Stomach (tissue), 9 donors: Measurements from ENCODE around the gene WDR5. TPM values are rescaled to one million over a fixed set of nuclear protein-coding genes. Genes with fewer than 3 reads are reported as not detected.

Experiments used
- DNase-seq, 2 donors: peaks; one replicate each; pipeline versions ENCODE4 v3.0.0 to v3.0.0-alpha.2; 2013 to 2019
- H3K27ac ChIP-seq, 5 donors: fragments of 200-600 bp in 4 of 5; sonication (generic) in 4 of 5; one replicate each; pipeline ENCODE4 v1.5.1; 2013 to 2019; ENCODE audit warnings: mild to moderate bottlenecking in 1 of 5, moderate library complexity in 1 of 5
- H3K27me3 ChIP-seq, 3 donors: fragments of 200-600 bp; sonication (generic); one replicate each; pipeline ENCODE4 v1.5.1; 2017 to 2019; ENCODE audit warnings: mixed run types in 1 of 3
- H3K36me3 ChIP-seq, 4 donors: fragments of 200-600 bp; sonication (generic); 1 replicate in 3 of 4; 2 replicates in 1 of 4; pipeline ENCODE4 v1.5.1; 2016 to 2019
- H3K4me1 ChIP-seq, 4 donors: fragments of 200-600 bp; sonication (generic); one replicate each; pipeline ENCODE4 v1.5.1; 2016 to 2019
- H3K4me3 ChIP-seq, 4 donors: fragments of 200-600 bp; sonication (generic) in 3 of 4; one replicate each; pipeline ENCODE4 v1.5.1; 2016 to 2019; ENCODE audit warnings: mild to moderate bottlenecking in 1 of 4
- H3K9me3 ChIP-seq, 4 donors: fragments of 200-600 bp; sonication (generic); one replicate each; pipeline ENCODE4 v1.5.1; 2016 to 2019
- EP300 ChIP-seq: sonication (generic); formaldehyde crosslinking; IDR thresholded peaks from one replicate; pipeline ENCODE4 v1.6.1; 2017; ENCODE audit warnings: antibody characterized with exemption
- POLR2A ChIP-seq, 4 donors: fragments of 450-650 bp; IDR thresholded peaks; one replicate each; pipeline ENCODE4 v1.6.1; 2016; ENCODE audit warnings: antibody characterized with exemption in 4 of 4, control low read depth in 2 of 4, mild to moderate bottlenecking in 1 of 4, moderate library complexity in 1 of 4
- POLR2AphosphoS5 ChIP-seq, 3 donors: sonication (generic); formaldehyde crosslinking; IDR thresholded peaks; one replicate each; pipeline ENCODE4 v1.6.1; 2016; ENCODE audit warnings: antibody characterized with exemption in 3 of 3
- WGBS, 5 donors: extraction: QIAGEN DNeasy Blood & Tissue Kit in 3 of 5; methylation state at CpG; one replicate each; pipeline versions ENCODE4 v1.1.5 to v1.1.7; 2013 to 2018; 5-methylcytosine and 5-hydroxymethylcytosine counted together
- intact Hi-C: fragments of 100-400 bp; cut with DNase I; formaldehyde crosslinking; loops from one replicate; pipeline ENCODE4 v1.15.1; 2023; ENCODE audit warnings: low total_unique reads
- polyA plus RNA-seq, 3 donors: library from polyadenylated mRNA; stranded (reverse); fragments of 200-250 nt; gene quantifications; one replicate each; pipeline ENCODE4 v1.2.3, GENCODE V29; 2013
- total RNA-seq, 5 donors: library from RNA; depleted of rRNA; stranded (reverse); fragments of >200 nt; gene quantifications; one replicate each; pipeline versions ENCODE4 v1.1.0 to v1.2.3, GENCODE V29; 2014 to 2016
- TF ChIP-seq, protein P1 (sequence below), 7 experiments: fragments of 450-650 bp in 4 of 7; fragments of 200-600 bp in 3 of 7; sonication (generic) in 3 of 7; IDR thresholded peaks; one replicate each; pipeline ENCODE4 v1.5.1; 2016 to 2019; ENCODE audit warnings: antibody characterized with exemption in 7 of 7, control low read depth in 2 of 7, mild to moderate bottlenecking in 1 of 7
- donor health status: healthy with polysubstance abuse.
- donor health status: Bipolar disorder and iron deficiency.
- donor health status: healthy.

Gene WDR5
- total and polyA plus RNA-seq, 8 donors, result 2.3 to 22.3 (median 14.1) TPM

DNA sequence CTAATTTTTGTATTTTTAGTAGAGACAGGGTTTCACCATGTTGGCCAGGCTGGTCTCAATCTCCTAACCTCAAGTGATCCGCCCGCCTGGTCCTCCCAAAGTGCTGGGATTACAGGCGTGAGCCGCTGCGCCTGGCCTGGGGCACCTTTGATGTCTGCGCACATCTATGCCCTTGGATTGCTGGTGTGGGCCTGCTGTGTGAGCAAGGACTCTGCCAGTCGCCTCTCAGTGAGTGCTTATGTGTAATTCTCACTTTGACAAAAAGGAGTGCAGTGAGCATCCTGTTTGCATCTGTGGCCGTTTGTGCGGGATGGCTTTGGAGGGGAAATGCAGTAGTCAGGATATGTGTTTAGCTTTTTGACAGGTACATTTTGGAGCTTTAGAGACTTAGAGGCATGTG, 9.4 kb downstream of the WDR5 start:
- Histone ChIP-seq H3K9me3 (no peaks in the 10 kb centered on the region), H3K4me1 (no peaks in the 10 kb centered on the region), H3K27ac (no peak overlapping the region), H3K4me3 (no peak overlapping the region), H3K27me3 (no peaks in the 10 kb centered on the region), H3K36me3 (peaks cover 81 to 100% (median 100%) of the 10 kb centered on the region in 4 donors)
- DNase-seq, result no peak
- 91 to 96% (median 93%) methylated on average over 8 to 9 of the region's 9 CpGs for WGBS, 5 donors
- intact Hi-C loops, result no loop called here
- no peak for TF ChIP-seq EP300
- TF ChIP-seq POLR2AphosphoS5 (IDR thresholded peaks at IDR 0.05), result no peak
- no peak for TF ChIP-seq POLR2A (IDR thresholded peaks at IDR 0.05)
- TF ChIP-seq, protein P1, sequence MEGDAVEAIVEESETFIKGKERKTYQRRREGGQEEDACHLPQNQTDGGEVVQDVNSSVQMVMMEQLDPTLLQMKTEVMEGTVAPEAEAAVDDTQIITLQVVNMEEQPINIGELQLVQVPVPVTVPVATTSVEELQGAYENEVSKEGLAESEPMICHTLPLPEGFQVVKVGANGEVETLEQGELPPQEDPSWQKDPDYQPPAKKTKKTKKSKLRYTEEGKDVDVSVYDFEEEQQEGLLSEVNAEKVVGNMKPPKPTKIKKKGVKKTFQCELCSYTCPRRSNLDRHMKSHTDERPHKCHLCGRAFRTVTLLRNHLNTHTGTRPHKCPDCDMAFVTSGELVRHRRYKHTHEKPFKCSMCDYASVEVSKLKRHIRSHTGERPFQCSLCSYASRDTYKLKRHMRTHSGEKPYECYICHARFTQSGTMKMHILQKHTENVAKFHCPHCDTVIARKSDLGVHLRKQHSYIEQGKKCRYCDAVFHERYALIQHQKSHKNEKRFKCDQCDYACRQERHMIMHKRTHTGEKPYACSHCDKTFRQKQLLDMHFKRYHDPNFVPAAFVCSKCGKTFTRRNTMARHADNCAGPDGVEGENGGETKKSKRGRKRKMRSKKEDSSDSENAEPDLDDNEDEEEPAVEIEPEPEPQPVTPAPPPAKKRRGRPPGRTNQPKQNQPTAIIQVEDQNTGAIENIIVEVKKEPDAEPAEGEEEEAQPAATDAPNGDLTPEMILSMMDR (IDR thresholded peaks at IDR 0.05), result no peak

DNA sequence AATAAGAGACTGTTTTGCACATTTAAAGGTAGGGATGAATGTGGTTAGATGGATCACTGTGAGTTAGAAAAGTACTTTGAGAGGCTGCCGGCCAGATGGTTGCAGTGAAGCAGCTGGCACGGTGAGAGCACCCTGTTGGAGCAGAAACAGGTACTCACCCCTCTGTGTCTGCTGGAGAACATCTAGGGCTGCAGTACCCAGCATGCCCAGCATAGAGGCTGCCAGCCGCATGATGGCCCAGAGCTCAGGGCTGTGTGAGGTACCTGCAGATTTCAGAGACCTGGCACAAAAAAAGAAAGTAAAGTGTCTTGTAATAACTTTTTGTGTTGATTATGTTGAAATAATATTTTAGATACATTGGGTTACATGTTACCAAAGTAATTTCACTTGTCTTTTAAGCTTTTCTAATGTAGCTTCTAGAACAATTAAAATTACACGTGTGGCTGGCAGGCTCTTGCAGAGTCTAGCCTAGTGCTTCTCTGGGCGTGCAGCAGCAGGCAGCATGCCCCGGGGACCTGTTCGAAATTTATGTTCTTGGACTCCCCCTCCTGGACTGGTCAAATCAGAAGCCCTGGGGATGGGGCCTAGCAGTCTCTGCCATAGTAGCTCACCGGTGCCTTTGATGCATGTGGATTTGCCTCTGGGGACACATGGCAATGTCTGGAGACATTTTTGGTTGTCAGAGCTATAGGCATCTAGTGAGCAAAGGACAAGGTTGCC, 11.1 kb downstream of the WDR5 start:
- intact Hi-C loops, result no loop called here
- H3K27me3 ChIP-seq, result no peaks in the 10 kb centered on the region
- H3K36me3 ChIP-seq, result peaks cover 78 to 100% (median 100%) of the 10 kb centered on the region in 4 donors
- TF ChIP-seq EP300 (no peak), POLR2AphosphoS5 (IDR thresholded peaks at IDR 0.05) (no peak), POLR2A (IDR thresholded peaks at IDR 0.05) (no peak)
- TF ChIP-seq, protein P1 (IDR thresholded peaks at IDR 0.05), result no peak
- WGBS, 5 donors, result 77 to 86% (median 79%) methylated on average over 8 of the region's 8 CpGs
- no peak overlapping the region for H3K27ac ChIP-seq
- no peaks in the 10 kb centered on the region for H3K9me3 ChIP-seq
- DNase-seq, result no peak
- H3K4me3 ChIP-seq, result no peak overlapping the region
- no peaks in the 10 kb centered on the region for H3K4me1 ChIP-seq

DNA sequence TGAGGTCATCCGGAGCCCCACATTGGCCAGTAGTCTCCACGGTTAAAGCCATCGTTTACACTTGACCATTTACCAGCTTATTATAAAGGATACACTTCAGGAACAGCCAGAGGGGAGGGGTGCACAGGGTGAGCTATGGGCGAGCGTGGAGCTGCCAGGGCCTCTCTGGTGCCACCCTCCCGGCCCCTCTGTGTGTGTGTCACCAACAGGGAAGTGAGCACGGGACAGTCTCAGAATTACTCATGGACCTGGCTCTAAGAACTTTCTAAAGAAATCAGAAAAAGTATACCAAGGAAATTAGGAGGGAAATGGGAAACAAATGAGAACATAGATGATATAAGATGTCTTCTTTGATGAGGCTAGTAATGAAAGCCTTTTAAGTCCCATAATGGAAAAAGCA, 13.5 kb downstream of the WDR5 start:
- 84 to 90% (median 88%) methylated on average over 7 of the region's 7 CpGs for WGBS, 5 donors
- TF ChIP-seq POLR2A (IDR thresholded peaks at IDR 0.05), result no peak
- TF ChIP-seq EP300, result no peak
- TF ChIP-seq, protein P1 (IDR thresholded peaks at IDR 0.05), result no peak
- TF ChIP-seq POLR2AphosphoS5 (IDR thresholded peaks at IDR 0.05), result no peak
- intact Hi-C loops, result no loop called here

DNA sequence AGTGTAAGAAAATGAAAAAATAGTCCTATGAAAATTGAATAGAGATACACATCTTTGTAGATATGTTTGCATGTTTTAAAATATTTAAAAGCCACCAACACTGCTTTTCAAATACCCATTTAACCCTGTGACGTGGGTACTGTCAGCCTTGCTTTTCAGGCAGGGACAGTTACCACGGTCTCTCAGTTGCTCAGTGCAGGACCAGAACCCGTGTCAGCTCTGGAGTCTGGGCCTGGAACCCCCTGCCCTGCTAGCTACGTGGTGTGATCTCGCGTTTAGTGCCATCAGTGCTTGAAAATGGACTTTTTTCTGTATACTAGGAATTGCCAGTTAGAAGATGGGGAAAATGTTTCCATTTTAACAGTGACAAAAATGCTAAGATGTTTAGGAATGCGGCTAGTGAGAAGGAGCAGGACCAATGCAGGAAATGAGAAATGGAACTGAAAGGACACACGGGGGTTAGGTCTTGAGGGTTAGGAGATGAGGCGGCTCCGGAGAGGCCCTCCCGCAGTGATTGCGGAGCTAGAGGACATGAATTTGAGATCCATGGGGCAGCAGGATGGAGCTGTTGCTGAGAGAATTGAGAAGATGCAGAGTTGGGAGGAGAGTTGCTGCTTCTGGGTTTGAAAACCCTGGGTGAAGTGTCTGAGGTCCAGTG, 14.8 kb downstream of the WDR5 start:
- WGBS, 5 donors, result 87 to 91% (median 90%) methylated on average over 12 of the region's 12 CpGs
- H3K36me3 ChIP-seq, result peaks cover 88 to 100% (median 100%) of the 10 kb centered on the region in 4 donors
- no peaks in the 10 kb centered on the region for H3K4me1 ChIP-seq
- no peaks in the 10 kb centered on the region for H3K27me3 ChIP-seq
- no peak overlapping the region for H3K27ac ChIP-seq
- H3K9me3 ChIP-seq, result no peaks in the 10 kb centered on the region
- no peak overlapping the region for H3K4me3 ChIP-seq
- intact Hi-C loops, result no loop called here
- TF ChIP-seq, protein P1 (IDR thresholded peaks at IDR 0.05), result no peak
- TF ChIP-seq EP300 (no peak), POLR2A (IDR thresholded peaks at IDR 0.05) (no peak), POLR2AphosphoS5 (IDR thresholded peaks at IDR 0.05) (no peak)
- no peak for DNase-seq

More for the DNA sequence above, 13.5 kb downstream of the WDR5 start:
- Histone ChIP-seq H3K9me3 (no peaks in the 10 kb centered on the region), H3K27me3 (no peaks in the 10 kb centered on the region), H3K27ac (no peak overlapping the region), H3K36me3 (peaks cover 75 to 100% (median 100%) of the 10 kb centered on the region in 4 donors), H3K4me3 (no peak overlapping the region), H3K4me1 (no peaks in the 10 kb centered on the region)
- no peak for DNase-seq
